GM12878 (cell line): ENCODE data around the gene KRTAP5-8.

ENCODE experiments used
- CHD2 ChIP-seq: IDR thresholded peaks from 2 replicates; pipeline ENCODE4 v1.6.1; 2011; ENCODE audit warnings: low read depth, low read length, improper control_type of control experiment, borderline replicate concordance
- CREM ChIP-seq: IDR thresholded peaks from 2 replicates; pipeline ENCODE4 v1.6.1; 2014; ENCODE audit warnings: antibody characterized with exemption, low read depth
- TF ChIP-seq, protein P1 (sequence below), 3 experiments: IDR thresholded peaks in 2 of 3; conservative IDR thresholded peaks in 1 of 3; 2 replicates each; pipeline ENCODE4 v1.5.1; 2011; ENCODE audit warnings: low read depth in 3 of 3, low read length in 3 of 3, mild to moderate bottlenecking in 3 of 3, control low read depth in 2 of 3, moderate library complexity in 2 of 3, inconsistent platforms in 1 of 3, mixed read lengths in 1 of 3; ENCODE audit not compliant: control insufficient read depth in 2 of 3, insufficient read depth in 1 of 3; ENCODE audit errors: extremely low read depth in 1 of 3

DNA sequence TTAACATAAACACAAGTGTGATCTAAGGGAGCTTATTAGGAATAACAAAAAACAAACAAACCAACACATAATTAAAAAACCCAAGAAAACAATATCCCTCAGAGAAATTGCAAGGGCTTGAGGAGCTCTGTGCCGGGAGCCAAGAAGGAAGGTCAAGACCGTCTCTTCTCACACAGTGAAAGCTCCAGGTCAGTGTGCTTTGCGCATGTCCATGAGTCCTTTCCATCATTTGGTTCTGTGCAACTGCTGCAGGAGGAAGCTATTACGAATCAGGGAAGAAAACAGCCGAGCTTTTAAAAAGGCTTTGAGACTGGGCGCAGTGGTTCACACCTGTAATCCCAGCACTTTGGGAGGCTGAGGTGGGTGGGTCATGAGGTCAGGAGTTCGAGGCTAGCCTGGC, 4.6 kb downstream of the KRTAP5-8 start:
- TF ChIP-seq, protein P1, sequence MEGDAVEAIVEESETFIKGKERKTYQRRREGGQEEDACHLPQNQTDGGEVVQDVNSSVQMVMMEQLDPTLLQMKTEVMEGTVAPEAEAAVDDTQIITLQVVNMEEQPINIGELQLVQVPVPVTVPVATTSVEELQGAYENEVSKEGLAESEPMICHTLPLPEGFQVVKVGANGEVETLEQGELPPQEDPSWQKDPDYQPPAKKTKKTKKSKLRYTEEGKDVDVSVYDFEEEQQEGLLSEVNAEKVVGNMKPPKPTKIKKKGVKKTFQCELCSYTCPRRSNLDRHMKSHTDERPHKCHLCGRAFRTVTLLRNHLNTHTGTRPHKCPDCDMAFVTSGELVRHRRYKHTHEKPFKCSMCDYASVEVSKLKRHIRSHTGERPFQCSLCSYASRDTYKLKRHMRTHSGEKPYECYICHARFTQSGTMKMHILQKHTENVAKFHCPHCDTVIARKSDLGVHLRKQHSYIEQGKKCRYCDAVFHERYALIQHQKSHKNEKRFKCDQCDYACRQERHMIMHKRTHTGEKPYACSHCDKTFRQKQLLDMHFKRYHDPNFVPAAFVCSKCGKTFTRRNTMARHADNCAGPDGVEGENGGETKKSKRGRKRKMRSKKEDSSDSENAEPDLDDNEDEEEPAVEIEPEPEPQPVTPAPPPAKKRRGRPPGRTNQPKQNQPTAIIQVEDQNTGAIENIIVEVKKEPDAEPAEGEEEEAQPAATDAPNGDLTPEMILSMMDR (IDR thresholded peaks at IDR 0.05 in 2 of 3, conservative IDR thresholded peaks at IDR 0.05 in 1 of 3; ENCODE audit: control insufficient read depth in 2 of 3, extremely low read depth in 1 of 3, insufficient read depth in 1 of 3, low read depth in 3 of 3, low read length in 3 of 3) = no peak
- TF ChIP-seq CHD2 (no peak), CREM (no peak)
